NCI-H510A treated with DMSO at 0.1 percent for 48 hours (cell line): ENCODE data around the gene CELF2.

Source experiments
- DNase-seq: peaks from one replicate; lab custom pipeline; 2025; lab: John Stamatoyannopoulos, UW

CELF2 gene

DNA sequence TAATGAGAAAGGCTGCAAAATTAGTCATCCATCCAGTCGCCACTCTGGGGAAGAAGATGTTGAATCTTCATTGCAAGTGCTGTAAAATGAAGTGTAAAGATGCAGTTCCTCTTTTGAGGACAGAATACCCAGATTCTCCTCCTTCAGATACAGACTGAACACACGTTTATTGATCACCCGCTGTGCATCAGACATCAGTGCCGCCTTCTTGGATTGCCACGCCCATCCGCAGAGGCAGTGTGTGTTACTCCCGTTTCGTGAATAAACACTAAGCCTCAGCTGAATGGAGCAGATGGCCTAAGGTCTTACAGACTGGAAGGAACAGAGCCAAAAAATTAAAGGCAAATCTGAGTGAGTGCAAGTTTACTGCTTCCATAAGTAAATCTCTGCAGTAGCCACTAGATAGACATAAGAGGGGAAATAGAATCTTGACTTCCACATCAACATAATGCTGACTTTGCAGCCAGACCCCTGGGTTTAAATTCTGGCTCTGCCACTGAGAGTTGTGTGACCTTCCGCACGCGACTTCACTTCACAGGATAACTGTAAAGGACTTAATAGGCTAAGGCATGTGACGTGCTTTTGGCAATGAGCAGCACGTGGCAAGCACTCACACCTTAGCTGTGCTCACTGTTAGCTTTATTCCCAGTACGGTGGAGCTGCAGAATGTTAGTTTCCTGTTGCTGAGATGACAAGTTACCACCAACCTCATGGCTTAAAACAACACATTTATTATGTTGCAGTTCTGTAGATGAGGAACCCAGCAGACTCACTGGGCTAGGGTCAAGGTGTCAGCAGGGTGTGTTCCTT is 285.9 kb downstream of the CELF2 start:
- DNase-seq, result no peak

DNA sequence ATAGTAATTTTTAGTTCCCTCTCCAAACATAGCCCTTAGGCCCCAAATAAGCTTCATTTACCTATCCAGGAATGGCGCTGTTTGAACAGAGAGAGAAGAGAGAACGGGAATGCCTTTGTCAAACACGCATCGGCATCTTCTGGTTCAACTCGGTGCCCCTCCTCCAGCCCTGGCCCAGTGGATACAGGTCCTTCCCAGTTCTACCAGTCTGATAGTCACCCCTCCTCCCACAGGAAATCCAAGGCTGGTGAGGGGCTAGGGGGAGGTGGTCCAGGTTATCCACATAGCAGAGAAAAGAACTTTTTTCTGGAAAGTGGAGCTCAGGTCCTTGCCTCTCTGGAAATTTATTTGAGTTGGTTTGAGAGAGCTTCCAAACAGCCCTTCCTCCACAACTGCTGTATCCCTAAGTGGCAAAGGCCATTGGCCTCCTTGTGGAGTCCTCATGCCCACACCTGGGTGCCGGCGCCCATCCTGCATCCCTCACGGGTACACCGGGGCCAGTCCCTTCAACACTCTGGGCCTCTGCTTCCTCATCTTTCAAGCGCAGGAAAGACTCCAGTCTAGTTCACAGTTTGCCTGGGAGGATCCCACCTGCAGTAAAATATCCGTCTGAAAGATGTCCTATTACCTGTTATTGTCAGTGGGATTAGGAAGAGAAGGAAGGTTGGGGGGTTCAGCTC is 287.4 kb downstream of the CELF2 start:
- no peak for DNase-seq

DNA sequence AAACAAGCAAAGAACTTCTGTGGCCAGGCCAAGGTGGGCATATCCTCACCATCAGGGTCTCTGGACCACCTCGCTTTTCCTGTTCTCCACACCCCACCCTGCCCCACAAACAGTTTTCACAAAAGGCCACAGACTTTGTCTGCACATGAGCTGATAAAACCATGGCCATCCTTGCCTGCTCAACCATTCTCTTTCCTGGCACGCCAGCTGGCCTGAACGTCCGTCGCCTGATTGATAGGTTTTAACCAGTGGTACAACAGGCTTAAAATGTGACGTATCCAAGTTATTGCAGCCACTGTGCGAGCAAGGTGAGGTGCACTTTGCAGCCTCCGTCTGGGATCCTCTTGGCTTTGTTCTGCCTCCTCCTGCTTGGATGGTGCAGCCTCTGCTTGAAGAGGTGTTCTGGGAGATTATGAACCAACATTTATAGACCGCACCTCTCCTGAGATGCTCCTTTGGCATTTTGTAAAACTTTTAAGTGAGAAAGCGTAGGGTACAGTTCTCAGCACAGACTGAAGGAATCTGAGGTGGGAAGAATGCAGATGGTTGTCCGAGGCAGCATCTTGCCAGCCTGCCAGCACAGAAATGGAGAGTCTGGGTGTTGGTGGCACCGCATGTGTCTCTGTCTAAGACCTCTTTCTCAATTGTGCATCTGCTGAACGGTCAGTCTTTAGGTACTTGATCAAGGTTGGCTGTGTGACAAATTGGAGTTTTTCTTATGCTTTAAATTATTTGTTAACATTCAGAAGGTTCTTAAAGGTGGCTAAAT is 288.3 kb downstream of the CELF2 start:
- no peak for DNase-seq

DNA sequence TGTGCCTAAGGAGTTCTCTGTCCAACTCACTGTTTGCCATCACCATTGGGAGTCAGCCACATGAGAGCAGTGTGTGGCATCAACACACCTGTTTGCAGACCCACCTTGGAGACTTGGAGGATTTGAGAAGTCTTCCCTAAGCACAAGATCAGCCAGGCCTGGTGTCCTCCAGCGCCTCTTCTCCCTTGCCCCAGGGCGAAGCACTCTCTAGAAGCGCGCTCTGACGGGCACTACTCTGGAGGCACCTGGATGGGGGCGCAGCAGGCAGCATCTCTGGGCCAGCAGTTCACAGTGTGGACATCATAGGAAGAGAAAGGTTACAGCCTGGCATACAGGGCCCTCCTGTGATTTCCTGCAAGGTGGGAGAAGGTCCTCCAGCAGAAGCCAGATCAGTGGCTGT is 289.3 kb downstream of the CELF2 start:
- no peak for DNase-seq

DNA sequence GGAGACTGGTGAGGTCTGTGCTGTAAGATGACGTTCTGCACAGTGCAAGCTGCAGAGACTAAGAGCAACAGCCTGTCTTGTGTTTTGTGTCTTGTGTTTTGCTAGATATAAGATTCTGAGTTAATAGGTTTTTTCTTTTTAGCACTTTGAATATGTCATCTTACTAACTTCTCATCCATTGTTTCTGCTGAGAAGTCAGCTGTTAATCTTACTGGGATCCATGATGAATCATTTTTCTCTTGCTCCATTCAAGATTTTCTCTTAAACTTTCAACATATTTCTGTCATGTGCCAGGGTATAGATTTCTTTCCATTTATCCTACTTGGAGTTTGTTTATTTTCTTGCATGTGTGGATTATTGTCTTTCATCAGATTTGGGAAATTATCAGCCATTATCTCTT is 290.3 kb downstream of the CELF2 start:
- DNase-seq, result no peak

DNA sequence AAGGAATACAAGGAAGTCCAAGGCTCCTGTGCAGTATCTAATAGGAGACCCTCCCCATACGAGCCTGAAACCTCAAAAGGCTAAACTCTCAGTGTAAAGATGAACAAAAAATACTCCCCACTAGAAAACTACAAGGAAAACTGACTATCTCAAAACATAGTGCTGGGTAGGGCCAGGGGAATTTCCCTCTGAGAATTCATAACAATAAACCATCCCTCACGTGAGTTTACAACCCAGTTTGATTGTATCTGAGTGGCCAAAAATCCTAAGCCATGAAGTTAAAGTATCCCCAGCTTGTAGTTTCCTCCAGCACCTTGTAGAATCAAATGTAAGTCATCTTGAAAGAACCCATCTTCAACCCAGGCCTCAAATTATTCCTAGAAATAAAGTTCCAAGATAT is 293.4 kb downstream of the CELF2 start:
- no peak for DNase-seq

DNA sequence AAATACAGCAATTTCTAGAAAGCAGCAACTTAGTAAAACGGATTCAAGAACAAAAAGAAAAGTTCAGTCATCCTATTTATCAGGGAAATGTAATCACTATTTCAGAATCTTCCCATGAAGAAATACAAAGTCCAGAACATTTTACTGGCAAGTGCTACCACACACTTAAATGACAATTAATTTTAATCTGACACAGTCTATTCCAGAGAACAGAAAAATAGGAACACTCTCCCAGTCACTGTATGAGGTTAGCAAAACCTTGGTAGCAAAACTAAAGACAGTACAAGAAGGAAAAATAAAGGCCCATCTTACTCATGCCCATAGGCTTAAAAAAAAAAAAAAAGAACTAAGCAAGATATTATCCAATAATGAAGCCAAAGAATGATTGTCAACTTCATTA is 295.8 kb downstream of the CELF2 start:
- DNase-seq, result no peak

DNA sequence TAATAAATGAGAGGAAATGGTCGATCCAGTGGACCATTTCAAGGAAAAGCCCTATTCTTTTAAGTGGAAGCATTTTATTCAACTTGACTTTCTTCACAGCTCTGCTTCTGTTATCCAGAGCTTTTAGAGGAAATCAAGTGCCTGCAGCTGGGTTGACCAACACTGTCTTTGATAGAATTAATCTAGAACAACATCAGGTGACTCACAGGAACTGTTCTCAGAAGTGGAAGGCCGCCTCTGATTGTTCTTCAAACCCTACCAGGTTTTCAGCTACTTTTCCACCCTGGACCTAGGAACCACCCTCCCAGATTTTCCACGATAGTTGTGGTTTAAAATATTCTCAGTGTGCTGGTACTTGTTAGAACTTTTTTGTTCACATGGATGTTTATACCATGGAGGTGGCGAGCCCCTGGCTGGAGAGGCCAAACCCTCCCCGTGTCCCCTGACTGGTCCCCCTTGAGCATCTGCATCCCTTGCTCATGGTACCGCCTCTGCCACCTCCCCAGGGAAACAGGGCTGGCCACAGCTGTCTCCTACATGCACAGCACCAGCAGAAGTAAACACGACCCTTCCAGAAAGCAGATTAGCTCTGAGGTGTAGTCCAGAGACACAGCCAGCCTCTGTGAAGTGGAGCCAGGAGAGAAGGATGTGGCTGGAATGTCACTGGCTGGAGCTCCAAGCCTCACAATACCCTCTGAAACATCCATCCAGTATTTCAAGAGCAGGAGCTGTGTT is 300.4 kb downstream of the CELF2 start:
- no peak for DNase-seq

DNA sequence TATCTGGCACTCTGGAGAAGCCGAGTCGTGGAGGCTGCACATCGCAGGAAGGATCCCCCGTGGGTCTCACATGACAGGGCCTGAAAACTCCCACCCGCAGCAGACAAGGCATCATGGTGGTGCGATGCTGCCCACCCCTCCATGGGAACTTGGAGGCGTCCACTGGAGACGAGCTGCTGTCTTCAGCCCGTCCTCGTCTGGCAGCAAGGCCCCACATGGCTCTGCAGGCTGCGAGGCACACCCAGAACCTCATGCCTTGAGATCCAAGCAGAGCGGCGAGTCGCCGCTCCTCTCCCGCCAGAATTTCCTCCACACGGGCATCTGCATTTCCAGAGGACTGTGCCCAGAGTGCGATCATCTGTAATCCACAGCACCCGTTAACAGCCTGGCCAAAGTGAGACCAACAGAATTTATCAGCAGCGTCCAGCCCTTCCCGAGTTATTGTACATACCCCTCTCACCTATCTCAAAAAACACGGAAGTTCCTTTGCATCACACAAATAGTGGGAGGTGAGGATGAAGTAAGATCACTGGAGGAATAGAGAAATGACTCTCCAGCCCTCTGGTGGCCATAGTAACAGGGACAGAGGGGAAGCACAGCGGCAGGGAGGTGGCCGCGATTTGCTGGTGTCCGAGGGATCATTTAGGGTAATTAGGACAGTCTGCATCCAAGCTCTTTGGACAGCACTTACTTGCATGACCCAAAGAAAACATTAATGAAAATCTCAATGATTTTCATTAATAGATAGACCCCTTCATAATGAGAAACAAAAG is 301.3 kb downstream of the CELF2 start:
- DNase-seq, result no peak

DNA sequence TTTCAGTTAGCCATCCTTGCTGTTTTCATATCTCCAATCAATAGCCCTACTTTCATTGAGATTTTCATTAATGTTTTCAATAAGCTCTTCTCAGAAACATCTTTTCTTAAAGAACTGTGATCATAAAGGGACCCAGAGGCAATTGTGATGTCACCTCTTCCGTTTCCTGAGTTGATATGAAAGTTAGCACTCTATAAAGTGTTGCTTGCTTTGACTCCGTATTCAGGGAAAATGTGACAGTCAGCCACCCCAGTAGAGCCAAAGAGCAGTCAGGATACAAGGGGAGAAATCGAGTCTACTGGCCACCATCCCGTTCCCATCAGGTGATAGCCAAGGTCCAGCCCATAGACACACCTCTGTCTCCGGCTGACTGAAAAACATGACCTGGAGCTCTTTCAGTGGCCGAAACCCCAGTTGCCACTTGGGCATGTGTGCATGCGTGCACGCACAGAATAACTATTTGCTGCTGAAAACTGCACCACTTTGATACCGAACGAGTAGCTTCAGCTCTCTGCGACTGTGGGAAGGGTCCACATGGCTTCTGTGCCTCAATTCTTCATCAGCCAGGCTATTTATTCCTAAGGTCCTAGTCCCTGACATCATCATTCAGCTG is 302.4 kb downstream of the CELF2 start:
- DNase-seq, result no peak

DNA sequence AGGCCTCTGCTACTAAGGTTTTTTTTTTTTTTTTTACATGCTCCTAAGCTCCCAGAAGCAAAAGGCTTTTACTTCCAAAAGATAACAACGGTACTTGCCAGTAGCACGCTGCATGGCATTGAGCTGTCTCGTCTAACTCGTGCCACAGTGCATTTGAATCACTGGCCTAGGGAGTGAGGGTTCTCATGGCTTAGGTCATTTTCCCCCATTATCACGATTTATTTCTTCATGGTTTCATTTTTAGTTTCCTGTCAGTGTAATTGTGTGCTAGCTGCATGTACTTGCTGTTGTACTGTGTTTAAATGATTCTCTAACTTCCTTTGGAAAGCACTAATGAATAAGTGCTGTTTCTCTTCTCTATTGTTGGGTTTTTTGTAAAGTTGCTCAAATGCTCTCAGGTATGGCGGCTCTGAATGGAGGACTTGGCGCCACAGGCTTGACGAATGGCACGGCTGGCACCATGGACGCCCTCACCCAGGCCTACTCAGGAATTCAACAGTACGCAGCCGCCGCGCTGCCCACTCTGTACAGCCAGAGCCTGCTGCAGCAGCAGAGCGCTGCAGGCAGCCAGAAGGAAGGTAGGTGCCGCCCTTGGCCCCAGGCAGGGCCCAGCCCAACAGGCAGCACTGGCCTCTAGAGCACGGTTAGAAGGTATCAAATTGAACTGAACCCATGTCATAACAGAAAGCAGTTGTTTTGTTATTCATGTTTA is 303.3 kb downstream of the CELF2 start:
- DNase-seq, result no peak

DNA sequence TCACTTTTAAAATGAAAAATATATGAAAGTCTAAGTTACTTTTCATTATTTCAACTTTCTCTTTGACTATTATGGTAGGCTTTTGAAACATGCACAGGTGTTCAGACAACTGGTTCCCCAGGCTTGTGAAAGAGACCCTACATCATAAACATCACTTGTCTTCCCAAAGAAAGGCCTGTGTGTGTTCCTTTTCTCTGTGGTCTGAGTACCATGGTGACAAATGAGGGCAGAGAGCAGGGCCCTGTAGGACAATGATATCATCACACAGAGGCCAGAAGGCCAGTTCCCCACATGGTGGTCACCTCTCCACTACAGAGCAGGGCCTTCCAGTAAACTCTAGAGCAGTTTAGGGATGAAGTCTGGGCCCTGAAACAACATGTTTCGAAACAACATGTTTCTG is 305.0 kb downstream of the CELF2 start:
- no peak for DNase-seq

DNA sequence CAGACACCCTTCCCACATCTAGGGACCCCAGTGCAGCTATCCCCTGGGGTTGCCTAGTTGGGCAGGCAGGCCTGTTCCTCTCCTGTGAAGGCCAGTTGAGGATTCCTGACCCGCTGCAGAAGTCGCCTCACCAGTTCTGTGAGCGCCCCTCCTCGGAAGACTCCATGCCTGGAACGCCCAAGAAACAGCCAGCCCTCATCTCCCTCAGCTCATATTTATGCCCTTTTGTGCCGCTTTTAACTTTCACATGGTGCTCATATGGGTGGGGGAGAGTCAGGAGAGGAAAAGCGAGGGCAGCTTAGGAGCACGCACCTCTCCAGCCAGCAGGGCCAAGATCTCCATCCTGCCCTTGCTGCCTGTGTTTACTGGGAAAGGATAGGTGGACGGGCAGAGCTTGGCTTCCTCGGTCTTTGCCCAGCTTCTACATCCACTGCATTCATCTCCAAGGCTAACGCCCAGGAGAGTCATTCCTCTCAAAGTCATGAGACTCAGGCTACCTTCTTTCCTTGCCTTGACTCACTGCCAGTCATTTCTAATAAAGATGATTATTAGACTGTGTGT is 307.2 kb downstream of the CELF2 start:
- DNase-seq, result no peak

DNA sequence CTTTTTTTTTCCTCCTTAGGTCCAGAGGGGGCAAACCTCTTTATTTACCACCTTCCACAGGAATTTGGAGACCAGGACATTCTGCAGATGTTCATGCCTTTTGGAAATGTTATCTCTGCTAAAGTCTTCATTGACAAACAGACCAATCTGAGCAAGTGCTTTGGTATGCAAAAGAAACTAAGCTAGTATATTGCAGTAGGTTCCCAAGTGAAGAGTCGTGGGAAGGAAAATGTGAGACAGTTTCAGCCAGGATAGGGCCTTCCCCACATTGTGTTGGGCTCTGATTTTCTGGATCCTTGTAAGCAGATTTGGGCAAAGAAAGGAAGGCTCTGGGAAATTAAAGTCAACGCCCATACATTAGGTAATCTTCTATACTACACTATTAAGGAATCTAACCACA is 308.1 kb downstream of the CELF2 start:
- no peak for DNase-seq

DNA sequence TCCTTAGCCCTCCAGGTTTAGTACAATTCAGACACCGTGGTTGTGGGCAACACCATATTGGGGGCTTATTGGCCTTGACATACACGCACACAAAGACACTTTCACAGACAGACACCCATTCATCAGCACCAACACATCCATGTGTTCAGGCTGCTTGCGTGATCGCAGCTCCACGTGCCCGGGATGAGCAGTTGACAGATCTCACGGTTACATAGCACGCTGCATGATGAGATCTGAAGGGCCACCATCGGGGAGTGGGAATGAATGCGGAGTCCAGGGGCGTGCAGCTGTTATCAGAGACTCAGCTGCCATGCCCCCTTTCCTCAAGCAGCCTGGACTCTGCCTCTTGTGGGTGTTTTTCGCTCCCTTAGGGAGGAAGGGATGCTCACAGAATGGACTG is 308.6 kb downstream of the CELF2 start:
- DNase-seq, result no peak

DNA sequence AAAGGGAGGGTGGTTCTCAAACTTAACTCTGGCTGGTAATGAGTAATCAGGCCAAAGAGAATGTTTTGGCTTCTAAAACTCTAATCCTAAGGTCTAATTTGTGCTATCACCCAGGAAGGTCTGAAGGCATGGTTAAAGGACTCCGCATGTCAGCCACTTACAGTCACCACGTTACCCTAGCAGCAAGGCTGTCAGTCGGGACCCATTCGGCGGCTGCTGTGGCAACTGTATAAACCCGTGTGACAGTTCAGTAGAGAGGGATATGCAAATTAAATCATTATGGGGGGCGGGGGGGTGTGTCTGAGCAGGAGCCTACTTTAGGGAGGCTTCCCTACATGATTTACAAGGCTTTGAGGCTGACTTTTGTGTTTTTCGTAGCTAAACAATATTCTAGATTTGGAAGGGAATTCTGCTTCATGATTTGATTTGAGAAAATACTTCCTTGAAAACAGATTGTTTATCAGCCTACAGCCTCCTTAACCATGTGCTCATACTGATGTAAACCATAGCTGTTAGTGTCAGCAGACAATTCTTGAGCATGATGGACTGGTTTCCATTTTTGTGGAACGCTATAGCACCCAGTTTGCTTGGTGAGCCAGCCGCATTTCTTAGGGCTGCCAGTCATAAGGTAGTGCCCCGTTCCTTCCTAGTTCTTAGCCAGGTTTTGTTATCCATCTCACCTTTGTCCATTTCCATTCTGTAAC is 309.4 kb downstream of the CELF2 start:
- DNase-seq, result no peak

DNA sequence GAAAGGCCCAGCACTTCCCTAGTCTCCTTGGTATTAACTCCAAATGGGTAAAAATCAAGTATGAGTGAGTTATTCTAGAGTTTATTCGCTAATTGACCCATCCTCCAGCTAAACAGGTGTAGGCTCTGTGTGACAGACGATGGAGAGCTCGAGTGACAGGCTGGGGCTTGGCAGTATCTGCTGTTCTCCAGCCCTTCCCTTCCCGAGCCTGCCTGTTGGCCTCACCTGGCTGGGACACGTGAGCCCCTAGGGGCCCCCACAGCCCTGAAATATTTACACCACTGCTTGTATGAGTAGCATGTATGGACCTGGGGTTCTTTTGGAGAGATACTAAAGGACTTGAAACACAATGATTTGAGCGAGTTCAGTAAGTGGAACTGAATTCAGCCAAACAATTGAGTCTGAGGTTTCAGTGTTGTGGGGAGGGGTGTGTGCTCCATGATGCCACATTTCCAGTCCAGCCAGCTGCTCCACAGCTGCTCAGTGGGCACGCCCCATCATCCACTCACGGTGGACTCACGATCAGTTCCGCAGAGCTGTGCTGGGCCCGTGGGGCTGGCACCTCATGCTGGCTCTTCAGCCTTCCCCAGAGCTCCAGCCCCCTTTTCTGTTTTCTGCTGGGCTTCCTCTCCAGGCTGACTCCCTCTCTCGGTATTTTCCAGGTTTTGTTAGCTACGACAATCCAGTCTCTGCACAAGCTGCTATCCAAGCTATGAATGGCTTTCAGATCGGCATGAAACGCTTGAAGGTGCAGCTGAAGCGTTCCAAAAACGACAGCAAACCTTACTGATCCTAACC is 310.8 kb downstream of the CELF2 start:
- DNase-seq, result no peak

DNA sequence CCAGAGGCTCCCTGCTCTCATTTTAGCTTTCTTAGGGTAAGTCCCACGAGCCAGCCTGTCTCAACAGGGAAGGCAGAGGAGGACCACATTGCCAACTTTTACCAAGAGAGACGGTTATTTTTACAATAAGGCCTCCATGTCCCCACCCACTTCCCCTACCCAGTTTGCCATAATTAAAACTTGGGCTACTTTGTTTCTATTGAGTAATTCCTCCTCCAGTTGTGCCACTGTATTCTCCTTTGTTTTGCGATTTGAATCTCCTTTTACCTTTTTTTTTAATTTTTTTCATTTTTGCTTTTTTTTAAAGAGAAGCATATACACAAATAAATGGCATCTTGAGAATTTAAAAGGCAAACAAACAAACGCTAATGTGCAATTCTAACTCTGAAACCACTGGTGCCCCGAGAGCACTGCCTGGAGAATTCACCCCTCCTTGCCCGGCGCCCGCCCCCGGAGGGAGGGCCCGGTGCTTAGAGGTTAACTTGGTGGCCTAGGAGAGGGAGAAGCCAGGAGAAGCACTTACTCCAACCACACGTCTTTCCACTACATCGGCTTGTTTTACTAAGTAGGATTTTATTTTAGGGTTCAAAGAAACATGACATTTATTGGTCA is 311.5 kb downstream of the CELF2 start:
- no peak for DNase-seq
